DOHH2 (cell line): ENCODE results near the gene FBLN7.
"Not testable (repeated sequence)": the region's sequence is repeated elsewhere in the genome, so short reads cannot be mapped to it uniquely, and the experiment has no call there.

Experiments
- EZH2phosphoT487 ChIP-seq: fragments of 200-600 bp; sonication (generic); IDR thresholded peaks from 2 replicates; pipeline ENCODE4 v1.6.1; 2017; ENCODE audit warnings: borderline replicate concordance, mild to moderate bottlenecking, antibody characterized with exemption, low read length, moderate library complexity, mixed read lengths
- TF ChIP-seq, protein P1 (sequence below): fragments of 200-600 bp; sonication (generic); IDR thresholded peaks from one replicate; pipeline ENCODE4 v1.5.1; 2014; ENCODE audit warnings: antibody characterized with exemption, mild to moderate bottlenecking, low read depth, low read length; ENCODE audit not compliant: poor library complexity, severe bottlenecking

DNA sequence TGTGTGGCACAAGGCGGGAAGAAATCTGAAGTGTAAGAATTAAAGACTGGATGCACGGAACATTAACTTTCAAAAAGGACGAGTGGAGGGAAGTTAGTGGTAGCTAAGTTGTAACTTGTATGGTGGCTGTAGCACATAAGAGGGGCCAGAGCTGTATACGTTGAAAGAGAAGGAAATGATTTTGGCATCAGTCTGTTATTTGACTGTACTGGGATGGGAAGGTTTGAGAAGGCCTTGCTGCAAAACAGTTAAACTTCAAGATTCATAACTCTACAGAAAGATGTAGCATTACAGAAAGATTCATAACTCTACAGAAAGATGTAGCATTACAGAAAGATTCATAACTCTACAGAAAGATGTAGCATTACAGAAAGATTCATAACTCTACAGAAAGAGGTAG is 24.8 kb upstream of the FBLN7 start:
- TF ChIP-seq, protein P1, sequence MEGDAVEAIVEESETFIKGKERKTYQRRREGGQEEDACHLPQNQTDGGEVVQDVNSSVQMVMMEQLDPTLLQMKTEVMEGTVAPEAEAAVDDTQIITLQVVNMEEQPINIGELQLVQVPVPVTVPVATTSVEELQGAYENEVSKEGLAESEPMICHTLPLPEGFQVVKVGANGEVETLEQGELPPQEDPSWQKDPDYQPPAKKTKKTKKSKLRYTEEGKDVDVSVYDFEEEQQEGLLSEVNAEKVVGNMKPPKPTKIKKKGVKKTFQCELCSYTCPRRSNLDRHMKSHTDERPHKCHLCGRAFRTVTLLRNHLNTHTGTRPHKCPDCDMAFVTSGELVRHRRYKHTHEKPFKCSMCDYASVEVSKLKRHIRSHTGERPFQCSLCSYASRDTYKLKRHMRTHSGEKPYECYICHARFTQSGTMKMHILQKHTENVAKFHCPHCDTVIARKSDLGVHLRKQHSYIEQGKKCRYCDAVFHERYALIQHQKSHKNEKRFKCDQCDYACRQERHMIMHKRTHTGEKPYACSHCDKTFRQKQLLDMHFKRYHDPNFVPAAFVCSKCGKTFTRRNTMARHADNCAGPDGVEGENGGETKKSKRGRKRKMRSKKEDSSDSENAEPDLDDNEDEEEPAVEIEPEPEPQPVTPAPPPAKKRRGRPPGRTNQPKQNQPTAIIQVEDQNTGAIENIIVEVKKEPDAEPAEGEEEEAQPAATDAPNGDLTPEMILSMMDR, result not testable (repeated sequence)
- TF ChIP-seq EZH2phosphoT487, result not testable (repeated sequence)
